ENCODE measurements around the gene RBM19. TPM values are rescaled to one million over a fixed set of nuclear protein-coding genes. Genes with fewer than 3 reads are reported as not detected.

The RBM19 gene
- total and polyA plus RNA-seq, 4 donors: 7.9 to 18.7 (median 9.0) TPM

DNA sequence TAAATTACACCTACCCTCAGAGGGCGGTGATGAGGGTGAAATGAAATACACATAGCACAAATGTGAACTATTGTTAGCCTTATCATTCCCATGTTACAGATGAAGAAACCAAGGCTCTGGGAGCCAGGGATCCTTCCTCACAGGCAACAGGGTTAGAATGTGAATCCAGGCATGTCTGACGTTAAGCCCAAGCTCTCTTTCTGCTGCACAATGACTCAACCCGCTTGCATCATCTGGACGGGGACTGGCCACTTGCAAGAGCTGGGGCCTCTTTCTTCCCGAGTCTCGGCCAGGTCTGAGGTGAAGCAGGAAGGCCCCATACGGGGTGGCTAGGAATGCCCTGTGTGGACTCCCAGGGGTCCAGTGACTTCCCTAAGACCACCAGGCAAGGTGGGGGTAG is 105.2 kb downstream of the RBM19 start:
- no peak overlapping the region for H3K4me3 ChIP-seq (ENCODE audit: low read depth in 1 of 3, low read length in 3 of 3)
- 92% methylated on average over 7 of the region's 7 CpGs for WGBS
- H3K36me3 ChIP-seq (ENCODE audit: control insufficient read depth in 4 of 4, insufficient read depth in 3 of 4, low read depth in 1 of 4, low read length in 3 of 4): peaks cover 0 to 28% (median 4%) of the 10 kb centered on the region in 4 donors
- no peaks in the 10 kb centered on the region for H3K4me1 ChIP-seq (ENCODE audit: control insufficient read depth in 4 of 4, insufficient read depth in 4 of 4, low read length in 3 of 4)
- H3K9ac ChIP-seq (ENCODE audit: low read depth in 1 of 2, low read length in 2 of 2): no peak overlapping the region
- H3K27ac ChIP-seq (ENCODE audit: low read depth in 1 of 2, low read length in 2 of 2): no peak overlapping the region
- DNase-seq (ENCODE audit: low spot score): no peak
- no peaks in the 10 kb centered on the region for H3K9me3 ChIP-seq (ENCODE audit: control insufficient read depth in 4 of 4, low read length in 3 of 4)
- TF ChIP-seq JUND (IDR thresholded peaks at IDR 0.05) (no peak), GABPA (IDR thresholded peaks at IDR 0.05 in 1 of 2, conservative IDR thresholded peaks at IDR 0.05 in 1 of 2) (no peak), EGR1 (IDR thresholded peaks at IDR 0.05; ENCODE audit: low read depth in 2 of 2) (no peak), HNF4A (conservative IDR thresholded peaks at IDR 0.05) (no peak), NR2F2 (IDR thresholded peaks at IDR 0.05) (no peak), FOXA1 (IDR thresholded peaks at IDR 0.05) (no peak), SP1 (IDR thresholded peaks at IDR 0.05) (no peak), RAD21 (IDR thresholded peaks at IDR 0.05) (no peak), YY1 (IDR thresholded peaks at IDR 0.05) (no peak), TAF1 (conservative IDR thresholded peaks at IDR 0.05) (no peak), FOXA2 (IDR thresholded peaks at IDR 0.05) (no peak)
- TF ChIP-seq, protein P1, sequence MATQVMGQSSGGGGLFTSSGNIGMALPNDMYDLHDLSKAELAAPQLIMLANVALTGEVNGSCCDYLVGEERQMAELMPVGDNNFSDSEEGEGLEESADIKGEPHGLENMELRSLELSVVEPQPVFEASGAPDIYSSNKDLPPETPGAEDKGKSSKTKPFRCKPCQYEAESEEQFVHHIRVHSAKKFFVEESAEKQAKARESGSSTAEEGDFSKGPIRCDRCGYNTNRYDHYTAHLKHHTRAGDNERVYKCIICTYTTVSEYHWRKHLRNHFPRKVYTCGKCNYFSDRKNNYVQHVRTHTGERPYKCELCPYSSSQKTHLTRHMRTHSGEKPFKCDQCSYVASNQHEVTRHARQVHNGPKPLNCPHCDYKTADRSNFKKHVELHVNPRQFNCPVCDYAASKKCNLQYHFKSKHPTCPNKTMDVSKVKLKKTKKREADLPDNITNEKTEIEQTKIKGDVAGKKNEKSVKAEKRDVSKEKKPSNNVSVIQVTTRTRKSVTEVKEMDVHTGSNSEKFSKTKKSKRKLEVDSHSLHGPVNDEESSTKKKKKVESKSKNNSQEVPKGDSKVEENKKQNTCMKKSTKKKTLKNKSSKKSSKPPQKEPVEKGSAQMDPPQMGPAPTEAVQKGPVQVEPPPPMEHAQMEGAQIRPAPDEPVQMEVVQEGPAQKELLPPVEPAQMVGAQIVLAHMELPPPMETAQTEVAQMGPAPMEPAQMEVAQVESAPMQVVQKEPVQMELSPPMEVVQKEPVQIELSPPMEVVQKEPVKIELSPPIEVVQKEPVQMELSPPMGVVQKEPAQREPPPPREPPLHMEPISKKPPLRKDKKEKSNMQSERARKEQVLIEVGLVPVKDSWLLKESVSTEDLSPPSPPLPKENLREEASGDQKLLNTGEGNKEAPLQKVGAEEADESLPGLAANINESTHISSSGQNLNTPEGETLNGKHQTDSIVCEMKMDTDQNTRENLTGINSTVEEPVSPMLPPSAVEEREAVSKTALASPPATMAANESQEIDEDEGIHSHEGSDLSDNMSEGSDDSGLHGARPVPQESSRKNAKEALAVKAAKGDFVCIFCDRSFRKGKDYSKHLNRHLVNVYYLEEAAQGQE (IDR thresholded peaks at IDR 0.05): no peak
- TF ChIP-seq, protein P2, sequence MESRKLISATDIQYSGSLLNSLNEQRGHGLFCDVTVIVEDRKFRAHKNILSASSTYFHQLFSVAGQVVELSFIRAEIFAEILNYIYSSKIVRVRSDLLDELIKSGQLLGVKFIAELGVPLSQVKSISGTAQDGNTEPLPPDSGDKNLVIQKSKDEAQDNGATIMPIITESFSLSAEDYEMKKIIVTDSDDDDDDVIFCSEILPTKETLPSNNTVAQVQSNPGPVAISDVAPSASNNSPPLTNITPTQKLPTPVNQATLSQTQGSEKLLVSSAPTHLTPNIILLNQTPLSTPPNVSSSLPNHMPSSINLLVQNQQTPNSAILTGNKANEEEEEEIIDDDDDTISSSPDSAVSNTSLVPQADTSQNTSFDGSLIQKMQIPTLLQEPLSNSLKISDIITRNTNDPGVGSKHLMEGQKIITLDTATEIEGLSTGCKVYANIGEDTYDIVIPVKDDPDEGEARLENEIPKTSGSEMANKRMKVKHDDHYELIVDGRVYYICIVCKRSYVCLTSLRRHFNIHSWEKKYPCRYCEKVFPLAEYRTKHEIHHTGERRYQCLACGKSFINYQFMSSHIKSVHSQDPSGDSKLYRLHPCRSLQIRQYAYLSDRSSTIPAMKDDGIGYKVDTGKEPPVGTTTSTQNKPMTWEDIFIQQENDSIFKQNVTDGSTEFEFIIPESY (IDR thresholded peaks at IDR 0.05): no peak
- TF ChIP-seq, protein P3, sequence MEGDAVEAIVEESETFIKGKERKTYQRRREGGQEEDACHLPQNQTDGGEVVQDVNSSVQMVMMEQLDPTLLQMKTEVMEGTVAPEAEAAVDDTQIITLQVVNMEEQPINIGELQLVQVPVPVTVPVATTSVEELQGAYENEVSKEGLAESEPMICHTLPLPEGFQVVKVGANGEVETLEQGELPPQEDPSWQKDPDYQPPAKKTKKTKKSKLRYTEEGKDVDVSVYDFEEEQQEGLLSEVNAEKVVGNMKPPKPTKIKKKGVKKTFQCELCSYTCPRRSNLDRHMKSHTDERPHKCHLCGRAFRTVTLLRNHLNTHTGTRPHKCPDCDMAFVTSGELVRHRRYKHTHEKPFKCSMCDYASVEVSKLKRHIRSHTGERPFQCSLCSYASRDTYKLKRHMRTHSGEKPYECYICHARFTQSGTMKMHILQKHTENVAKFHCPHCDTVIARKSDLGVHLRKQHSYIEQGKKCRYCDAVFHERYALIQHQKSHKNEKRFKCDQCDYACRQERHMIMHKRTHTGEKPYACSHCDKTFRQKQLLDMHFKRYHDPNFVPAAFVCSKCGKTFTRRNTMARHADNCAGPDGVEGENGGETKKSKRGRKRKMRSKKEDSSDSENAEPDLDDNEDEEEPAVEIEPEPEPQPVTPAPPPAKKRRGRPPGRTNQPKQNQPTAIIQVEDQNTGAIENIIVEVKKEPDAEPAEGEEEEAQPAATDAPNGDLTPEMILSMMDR (IDR thresholded peaks at IDR 0.05; ENCODE audit: low read depth, low read length, missing input control): no peak
- H3K27me3 ChIP-seq (ENCODE audit: control insufficient read depth in 4 of 4, insufficient read depth in 4 of 4, low read length in 3 of 4): no peaks in the 10 kb centered on the region

DNA sequence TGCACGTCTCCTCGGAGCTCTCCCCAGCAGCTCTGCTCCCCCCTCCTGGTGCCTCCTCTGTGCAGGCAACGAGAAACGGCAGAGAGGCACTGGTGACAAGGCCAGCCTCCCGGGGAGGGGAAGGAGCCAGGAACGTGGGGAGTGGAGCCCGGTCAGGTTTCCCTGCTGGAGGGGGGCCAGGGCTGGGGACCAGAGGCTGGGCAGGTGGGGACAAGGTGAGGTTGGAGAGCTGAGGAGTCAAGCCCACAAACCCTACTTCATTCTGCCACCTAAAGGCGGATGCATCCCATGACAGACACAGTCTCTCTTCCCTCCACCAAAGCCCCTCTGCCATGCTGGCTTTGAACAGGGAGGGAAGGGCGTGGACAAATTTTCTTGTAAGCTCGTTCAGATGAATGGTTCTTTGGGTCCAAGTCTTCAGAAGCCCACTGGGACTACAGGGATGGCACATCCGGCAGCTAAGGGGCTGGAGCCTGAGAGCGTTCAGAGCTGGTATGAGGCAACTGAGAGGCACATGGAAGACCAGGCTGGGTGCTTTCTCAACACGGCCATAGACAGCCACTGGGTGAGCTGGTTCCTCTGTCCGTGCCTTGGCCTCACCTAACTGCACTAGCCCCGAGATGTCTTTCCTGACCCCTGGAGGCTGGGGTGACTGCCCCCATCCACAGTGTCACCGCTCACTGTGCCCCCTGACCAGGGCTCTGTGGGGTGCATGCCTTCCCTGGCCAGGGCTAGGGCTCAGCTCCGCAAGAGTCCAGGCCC is 105.9 kb downstream of the RBM19 start:
- no peaks in the 10 kb centered on the region for H3K4me1 ChIP-seq (ENCODE audit: control insufficient read depth in 4 of 4, insufficient read depth in 4 of 4, low read length in 3 of 4)
- no peak for TF ChIP-seq TAF1 (conservative IDR thresholded peaks at IDR 0.05)
- TF ChIP-seq, protein P3 (IDR thresholded peaks at IDR 0.05; ENCODE audit: low read depth, low read length, missing input control): no peak
- no peak for TF ChIP-seq HNF4G (IDR thresholded peaks at IDR 0.05)
- no peak for TF ChIP-seq RAD21 (IDR thresholded peaks at IDR 0.05)
- TF ChIP-seq RXRA (IDR thresholded peaks at IDR 0.05): no peak
- TF ChIP-seq, protein P4, sequence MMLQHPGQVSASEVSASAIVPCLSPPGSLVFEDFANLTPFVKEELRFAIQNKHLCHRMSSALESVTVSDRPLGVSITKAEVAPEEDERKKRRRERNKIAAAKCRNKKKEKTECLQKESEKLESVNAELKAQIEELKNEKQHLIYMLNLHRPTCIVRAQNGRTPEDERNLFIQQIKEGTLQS (IDR thresholded peaks at IDR 0.05): no peak
- TF ChIP-seq SP1 (IDR thresholded peaks at IDR 0.05): no peak
- TF ChIP-seq, protein P5, sequence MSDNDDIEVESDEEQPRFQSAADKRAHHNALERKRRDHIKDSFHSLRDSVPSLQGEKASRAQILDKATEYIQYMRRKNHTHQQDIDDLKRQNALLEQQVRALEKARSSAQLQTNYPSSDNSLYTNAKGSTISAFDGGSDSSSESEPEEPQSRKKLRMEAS (IDR thresholded peaks at IDR 0.05): no peak
- no peak for TF ChIP-seq YY1 (IDR thresholded peaks at IDR 0.05)
- TF ChIP-seq GABPA (IDR thresholded peaks at IDR 0.05 in 1 of 2, conservative IDR thresholded peaks at IDR 0.05 in 1 of 2): no peak
- TF ChIP-seq FOXA1 (IDR thresholded peaks at IDR 0.05): no peak
- no peak for TF ChIP-seq EGR1 (IDR thresholded peaks at IDR 0.05; ENCODE audit: low read depth in 2 of 2)
- no peak for TF ChIP-seq NR2F2 (IDR thresholded peaks at IDR 0.05)
- TF ChIP-seq JUND (IDR thresholded peaks at IDR 0.05): no peak
- no peak for DNase-seq (ENCODE audit: low spot score)
- H3K9ac ChIP-seq (ENCODE audit: low read depth in 1 of 2, low read length in 2 of 2): no peak overlapping the region
- no peak overlapping the region for H3K4me3 ChIP-seq (ENCODE audit: low read depth in 1 of 3, low read length in 3 of 3)
- H3K27ac ChIP-seq (ENCODE audit: low read depth in 1 of 2, low read length in 2 of 2): no peak overlapping the region
- H3K36me3 ChIP-seq (ENCODE audit: control insufficient read depth in 4 of 4, insufficient read depth in 3 of 4, low read depth in 1 of 4, low read length in 3 of 4): peaks cover 0 to 30% (median 4%) of the 10 kb centered on the region in 4 donors
- no peaks in the 10 kb centered on the region for H3K27me3 ChIP-seq (ENCODE audit: control insufficient read depth in 4 of 4, insufficient read depth in 4 of 4, low read length in 3 of 4)
- H3K9me3 ChIP-seq (ENCODE audit: control insufficient read depth in 4 of 4, low read length in 3 of 4): no peaks in the 10 kb centered on the region
- 89% methylated on average over 17 of the region's 17 CpGs for WGBS
